AG04449 (cell line): ENCODE measurements around the gene C3orf52.

Experiments used
- CTCF ChIA-PET: fragments of 350-600 bp; formaldehyde crosslinking; extraction: SDS; loops from one replicate; lab custom pipeline; 2021; ENCODE audit warnings: antibody characterized with exemption; lab: Yijun Ruan, JAX
- POLR2A ChIA-PET: fragments of 400-600, 350-600 bp; formaldehyde crosslinking; extraction: SDS; loops from one replicate; lab custom pipeline; 2020; ENCODE audit warnings: antibody characterized with exemption, inconsistent platforms; lab: Yijun Ruan, JAX
- DNase-seq: peaks from one replicate; pipeline ENCODE4 v3.0.0-alpha.2; 2010; ENCODE audit warnings: low read depth, low spot score
- H3K4me3 ChIP-seq: 2 replicates; pipeline ENCODE4 v1.5.1; 2011; ENCODE audit warnings: low read depth, mild to moderate bottlenecking, control low read depth, low read length
- TF ChIP-seq, protein P1 (sequence below): IDR thresholded peaks from one replicate; pipeline ENCODE4 v1.5.1; 2011; ENCODE audit warnings: mild to moderate bottlenecking, moderate library complexity, low read length, control low read depth, inconsistent platforms; ENCODE audit not compliant: insufficient read depth; ENCODE audit errors: missing control alignments

Gene C3orf52

DNA sequence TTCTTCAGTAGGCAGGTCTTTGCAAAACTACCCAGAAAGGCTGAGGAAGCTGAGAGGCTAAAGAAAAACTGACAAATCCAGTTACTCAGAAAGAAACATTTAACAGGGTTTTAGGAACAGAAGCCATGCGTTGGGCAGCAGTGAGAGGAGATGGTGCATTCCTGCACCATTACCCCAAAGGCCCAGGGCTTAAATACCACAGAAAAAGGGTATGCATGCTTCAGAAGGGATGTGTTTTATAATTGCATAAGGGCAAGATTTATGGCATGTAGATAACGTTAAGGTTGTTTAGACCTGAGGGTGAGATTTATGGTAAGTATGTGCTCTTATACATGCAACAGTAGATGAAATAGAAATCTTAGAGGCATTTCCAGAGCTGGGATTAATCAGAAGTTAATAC lies 10.0 kb downstream of the C3orf52 start:
- no peak overlapping the region for H3K4me3 ChIP-seq
- TF ChIP-seq, protein P1, sequence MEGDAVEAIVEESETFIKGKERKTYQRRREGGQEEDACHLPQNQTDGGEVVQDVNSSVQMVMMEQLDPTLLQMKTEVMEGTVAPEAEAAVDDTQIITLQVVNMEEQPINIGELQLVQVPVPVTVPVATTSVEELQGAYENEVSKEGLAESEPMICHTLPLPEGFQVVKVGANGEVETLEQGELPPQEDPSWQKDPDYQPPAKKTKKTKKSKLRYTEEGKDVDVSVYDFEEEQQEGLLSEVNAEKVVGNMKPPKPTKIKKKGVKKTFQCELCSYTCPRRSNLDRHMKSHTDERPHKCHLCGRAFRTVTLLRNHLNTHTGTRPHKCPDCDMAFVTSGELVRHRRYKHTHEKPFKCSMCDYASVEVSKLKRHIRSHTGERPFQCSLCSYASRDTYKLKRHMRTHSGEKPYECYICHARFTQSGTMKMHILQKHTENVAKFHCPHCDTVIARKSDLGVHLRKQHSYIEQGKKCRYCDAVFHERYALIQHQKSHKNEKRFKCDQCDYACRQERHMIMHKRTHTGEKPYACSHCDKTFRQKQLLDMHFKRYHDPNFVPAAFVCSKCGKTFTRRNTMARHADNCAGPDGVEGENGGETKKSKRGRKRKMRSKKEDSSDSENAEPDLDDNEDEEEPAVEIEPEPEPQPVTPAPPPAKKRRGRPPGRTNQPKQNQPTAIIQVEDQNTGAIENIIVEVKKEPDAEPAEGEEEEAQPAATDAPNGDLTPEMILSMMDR, result no peak
- POLR2A ChIA-PET, result no interaction called here
- CTCF ChIA-PET, result interaction anchor here (1.0 to 1.6 kb wide), 3 partner anchors 11 to 231 kb away, joined by 3 read pairs; no protein-coding TSS in a partner anchor
- no peak for DNase-seq

DNA sequence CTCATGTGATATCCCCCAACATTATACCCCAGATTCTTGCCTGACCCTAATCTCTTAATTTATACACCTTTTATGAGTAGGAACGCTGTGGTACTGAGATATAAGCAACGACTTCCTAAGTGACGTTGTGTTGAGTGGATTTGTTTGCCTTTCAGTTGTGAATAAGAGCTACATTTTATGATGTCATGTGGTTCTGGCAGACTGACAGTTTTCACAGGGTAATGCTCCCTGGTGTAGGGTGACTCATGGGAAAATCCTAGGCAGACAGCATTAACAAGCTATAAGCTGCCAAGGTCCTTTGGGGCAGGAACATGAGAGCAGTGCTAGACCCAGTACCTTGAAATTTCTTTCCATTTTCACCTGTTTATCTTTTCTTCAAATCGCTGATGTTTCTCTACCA lies 11.2 kb downstream of the C3orf52 start:
- ChIA-PET CTCF (interaction anchor here (0.7 to 1.8 kb wide), 5 partner anchors 10 to 381 kb away, joined by 3 to 14 read pairs (median 4); no protein-coding TSS in a partner anchor), POLR2A (interaction anchor here (0.6 kb wide), 1 partner anchor 237 kb away, joined by 3 read pairs; no protein-coding TSS in a partner anchor)
- H3K4me3 ChIP-seq, result no peak overlapping the region
- DNase-seq, result peak; percentile 98
- TF ChIP-seq, protein P1, result no peak

DNA sequence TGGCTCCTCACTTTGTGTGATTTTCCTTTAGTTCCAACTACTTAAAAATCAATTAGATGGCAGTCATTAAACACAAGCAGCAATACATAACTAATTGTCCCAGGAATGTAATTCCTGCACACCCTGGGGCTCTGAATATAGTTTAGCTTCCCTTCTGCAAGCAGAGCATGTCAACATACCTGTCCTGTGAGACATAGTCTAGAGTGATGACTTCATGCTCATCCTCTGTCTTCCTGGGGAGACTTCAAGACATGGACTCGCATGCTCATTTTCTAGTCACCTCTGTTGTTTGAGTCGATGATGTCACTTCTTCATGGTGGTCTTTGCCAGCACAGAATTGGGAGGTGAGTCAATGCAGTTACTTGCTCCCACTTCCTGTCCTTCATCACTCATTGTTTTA lies 15.7 kb downstream of the C3orf52 start:
- ChIA-PET POLR2A (no interaction called here), CTCF (interaction anchor here (1.2 to 4.7 kb wide), 2 partner anchors 9 to 16 kb away, joined by 3 to 35 read pairs; no protein-coding TSS in a partner anchor)
- TF ChIP-seq, protein P1, result no peak
- no peak overlapping the region for H3K4me3 ChIP-seq
- DNase-seq, result peak; percentile 63

GRCh38 chr3:112104774-112105173 lies 18.6 kb downstream of the C3orf52 start:
- TF ChIP-seq, protein P1, result no peak
- POLR2A ChIA-PET, result no interaction called here
- DNase-seq, result no peak
- CTCF ChIA-PET, result interaction anchor here (1.0 to 1.4 kb wide), 2 partner anchors 11 to 21 kb away, joined by 3 to 4 read pairs; no protein-coding TSS in a partner anchor
- no peak overlapping the region for H3K4me3 ChIP-seq

DNA sequence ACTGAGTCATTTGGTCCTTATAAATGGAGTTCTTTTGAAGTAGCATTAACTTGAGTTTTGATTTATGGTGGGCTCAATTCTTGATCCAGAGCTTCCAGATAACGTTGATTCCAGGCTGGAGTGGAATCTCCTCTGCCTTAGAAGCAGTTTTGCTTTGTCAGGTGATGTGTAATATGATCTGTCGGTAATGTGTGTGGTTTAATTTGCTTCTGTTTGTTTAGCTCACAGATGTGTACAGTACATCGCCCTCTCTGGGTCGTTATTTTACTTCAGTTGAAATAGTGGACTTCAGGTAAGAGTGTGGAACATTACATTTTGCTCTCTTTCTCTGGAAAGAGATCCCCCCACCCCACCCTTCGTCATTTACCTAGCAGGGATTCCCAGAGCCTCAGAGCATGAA lies 23.1 kb downstream of the C3orf52 start:
- CTCF ChIA-PET, result interaction anchor here (0.9 to 4.5 kb wide), 6 partner anchors 9 to 422 kb away, joined by 3 to 21 read pairs (median 4); no protein-coding TSS in a partner anchor
- DNase-seq, result no peak
- POLR2A ChIA-PET, result no interaction called here
- TF ChIP-seq, protein P1, result no peak
- no peak overlapping the region for H3K4me3 ChIP-seq

DNA sequence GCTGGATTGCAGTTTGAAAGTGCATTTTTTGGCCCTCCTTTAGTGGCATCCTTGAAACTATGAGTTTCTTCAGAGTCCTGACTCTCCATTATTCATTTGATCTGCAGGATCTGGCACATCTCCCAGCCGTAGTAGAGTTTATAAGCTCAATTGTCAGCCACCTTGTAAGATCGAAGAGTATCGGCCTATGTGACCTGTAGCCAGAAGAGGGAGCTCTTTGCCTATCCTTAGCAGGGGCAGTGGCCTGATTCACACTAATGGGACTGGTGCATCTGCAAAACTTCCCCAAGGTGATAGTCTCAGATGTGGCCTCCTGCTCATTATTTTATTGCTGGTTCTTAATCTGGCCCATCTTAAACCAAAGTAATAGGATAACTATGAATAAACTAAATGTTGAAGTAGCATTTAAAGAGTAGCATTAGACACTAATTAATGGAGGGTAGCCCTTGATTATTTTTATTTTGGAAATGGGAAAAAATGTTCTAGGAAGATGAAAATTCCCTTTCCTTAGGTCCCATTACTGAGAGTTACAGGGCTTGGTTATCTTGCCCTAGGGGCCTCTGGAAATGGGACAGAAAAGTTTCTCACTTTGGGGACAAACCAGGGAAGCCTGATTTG lies 25.7 kb downstream of the C3orf52 start:
- no peak for DNase-seq
- TF ChIP-seq, protein P1, result peak; percentile 80
- ChIA-PET CTCF (interaction anchor here (0.6 to 2.6 kb wide), 31 partner anchors 10 to 455 kb away, joined by 3 to 35 read pairs (median 4); partner anchors contain the start of gene SLC9C1), POLR2A (no interaction called here)
- H3K4me3 ChIP-seq, result no peak overlapping the region
